HG02870 (cell line): Measurements from ENCODE around the gene CD247.

Source experiments
- ATAC-seq: cut with Tn5 transposase; IDR thresholded peaks from one replicate; pipeline ENCODE4 v1.9.1; 2021; ENCODE audit warnings: mild to moderate bottlenecking, moderate library complexity; ENCODE audit not compliant: unreplicated experiment

Gene CD247

DNA sequence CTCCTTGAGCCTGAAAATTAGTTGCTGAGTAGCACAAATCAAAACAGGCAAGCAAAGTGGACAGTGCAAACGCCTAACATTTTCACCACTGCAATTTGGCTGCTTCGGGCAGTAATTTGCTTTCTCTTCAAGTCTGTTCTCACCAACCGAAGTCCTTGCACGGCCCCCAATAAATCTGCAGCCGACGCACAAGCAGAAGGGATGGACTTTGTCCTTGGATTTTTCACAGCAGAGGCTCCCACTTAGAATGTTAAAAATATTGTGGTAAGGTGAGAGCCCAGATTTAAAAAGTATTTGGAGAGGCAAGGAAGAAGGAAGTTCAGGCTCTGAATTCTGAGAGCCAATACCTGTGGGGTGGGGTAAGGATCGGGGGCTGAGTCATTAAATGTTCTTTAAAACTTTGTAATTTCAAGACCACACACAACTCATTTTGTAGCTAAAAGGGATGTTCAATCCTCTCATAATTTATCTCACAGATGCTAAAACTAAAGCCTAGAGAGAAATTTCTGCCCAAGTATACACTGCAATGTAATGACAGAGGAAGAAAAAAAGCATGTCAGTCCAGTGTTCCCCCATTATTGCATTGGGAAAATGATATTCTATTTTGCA lies 6.2 kb downstream of the CD247 start:
- no peak for ATAC-seq

DNA sequence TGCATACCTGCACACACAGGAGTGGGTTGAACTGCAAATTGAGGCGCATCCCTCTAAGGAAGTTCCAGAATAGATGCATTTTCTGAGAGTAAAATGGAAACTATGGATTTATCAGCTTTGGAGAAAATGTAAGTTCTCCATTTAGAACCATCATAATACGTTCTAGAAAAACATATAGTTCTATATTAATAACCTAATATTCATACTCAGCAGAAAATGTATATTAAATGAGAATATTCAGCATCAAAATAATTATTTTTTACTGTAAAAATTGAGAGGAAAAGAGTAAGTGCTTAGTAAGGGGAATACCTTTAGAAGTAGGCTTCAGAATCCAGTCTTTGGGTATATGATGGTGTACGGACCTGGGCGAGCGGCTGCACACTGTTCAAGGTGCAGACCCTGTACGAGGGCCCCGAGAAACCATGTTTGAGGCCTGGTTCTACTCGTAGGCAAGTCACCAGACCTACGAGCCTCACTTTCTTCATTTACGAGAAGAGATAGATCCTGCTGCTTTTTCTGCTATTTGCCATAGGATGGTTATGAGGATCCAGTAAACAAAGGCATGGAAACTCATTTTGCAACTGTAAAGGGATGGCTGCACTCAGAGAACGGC lies 6.8 kb downstream of the CD247 start:
- no peak for ATAC-seq

DNA sequence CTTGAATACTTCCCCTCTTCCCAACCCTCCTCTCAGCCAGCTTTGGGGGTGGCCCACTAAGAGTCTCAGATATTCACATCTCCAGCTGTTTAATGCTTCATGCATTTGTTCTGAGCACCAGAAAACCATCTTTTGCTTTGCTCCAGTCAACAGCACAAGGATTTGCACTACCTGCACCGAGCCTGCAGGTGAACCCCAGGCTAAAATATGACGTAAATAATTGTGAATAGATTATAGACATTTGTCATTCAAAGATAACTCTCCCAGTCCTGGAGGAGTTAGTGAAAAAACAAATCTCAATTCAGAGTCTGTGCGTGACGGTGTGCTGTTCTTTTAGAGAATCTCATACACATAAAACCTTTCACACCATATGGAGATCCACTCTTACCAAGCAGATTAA lies 7.4 kb downstream of the CD247 start:
- ATAC-seq: no peak

DNA sequence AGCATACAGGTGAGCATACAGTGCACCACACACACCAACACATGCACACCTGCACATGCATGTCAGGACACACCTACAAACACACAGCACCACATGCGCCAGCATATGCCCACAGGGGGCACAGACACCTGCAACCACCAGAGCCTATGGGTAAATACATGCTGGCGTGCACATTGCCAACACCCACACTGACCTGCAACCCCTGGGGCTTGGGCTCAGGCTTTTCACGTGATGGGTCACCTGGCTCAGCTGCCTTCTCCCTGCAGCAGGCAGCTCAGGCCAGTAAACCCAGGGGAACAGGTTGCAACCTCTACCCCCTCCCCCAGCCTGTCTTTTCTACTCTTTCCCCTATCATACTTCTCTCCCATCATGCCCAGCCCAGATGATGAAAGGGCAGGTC lies 8.1 kb downstream of the CD247 start:
- ATAC-seq: no peak

DNA sequence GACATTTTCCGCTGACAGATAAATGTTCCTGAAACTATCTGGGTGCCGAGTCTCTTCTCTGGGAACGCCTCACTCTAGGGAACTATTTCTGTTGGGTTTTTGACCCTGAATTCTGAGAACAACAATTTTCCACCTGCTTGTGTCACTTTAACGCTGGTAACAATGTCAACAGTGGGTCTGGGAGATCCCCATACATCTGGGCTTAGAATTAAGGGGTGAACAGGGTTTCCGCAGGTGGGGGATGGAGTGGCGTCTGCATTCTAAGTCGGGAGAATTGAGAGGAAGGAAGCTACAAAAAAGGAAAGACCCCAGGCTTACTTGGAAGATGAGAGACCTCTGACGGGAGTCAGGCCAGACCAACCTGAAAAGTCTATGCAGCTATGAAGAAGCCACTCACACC lies 8.7 kb downstream of the CD247 start:
- no peak for ATAC-seq

DNA sequence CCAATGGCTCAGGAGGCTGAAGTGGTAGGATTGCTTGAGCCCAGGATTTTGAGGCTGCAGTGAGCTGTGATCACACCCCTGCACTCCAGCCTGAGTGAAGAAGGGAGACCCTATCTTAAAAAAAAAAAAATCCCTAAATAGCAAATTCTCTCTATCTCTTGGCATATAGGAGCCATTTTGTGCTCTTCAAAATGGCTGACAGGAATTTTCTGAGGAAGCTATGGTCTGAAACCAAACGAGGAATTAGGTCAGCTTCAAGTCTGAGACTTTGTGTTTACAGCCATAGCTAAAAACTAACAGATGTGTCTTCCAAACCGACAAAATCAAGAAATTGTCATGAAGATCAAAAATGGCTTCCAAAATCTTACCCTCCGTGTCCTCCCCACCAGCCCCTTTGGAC lies 10.6 kb downstream of the CD247 start:
- no peak for ATAC-seq

DNA sequence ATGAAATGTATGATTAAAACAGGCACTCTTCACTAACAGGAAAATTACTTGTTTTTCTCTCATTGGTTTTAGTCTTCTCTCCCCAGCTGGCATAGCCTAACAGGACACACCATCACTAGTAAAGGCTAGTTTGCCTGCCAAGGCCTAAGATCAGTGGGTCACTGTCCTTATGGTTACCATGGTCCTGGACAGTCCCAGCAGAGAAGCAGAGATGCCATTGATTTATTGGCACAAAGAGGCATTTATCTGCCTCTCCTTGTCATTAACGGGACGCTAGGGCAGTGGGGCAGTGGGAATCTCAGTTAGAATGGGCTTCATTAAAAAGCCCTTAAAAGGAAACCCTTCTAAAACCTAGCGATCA lies 13.9 kb downstream of the CD247 start:
- no peak for ATAC-seq

DNA sequence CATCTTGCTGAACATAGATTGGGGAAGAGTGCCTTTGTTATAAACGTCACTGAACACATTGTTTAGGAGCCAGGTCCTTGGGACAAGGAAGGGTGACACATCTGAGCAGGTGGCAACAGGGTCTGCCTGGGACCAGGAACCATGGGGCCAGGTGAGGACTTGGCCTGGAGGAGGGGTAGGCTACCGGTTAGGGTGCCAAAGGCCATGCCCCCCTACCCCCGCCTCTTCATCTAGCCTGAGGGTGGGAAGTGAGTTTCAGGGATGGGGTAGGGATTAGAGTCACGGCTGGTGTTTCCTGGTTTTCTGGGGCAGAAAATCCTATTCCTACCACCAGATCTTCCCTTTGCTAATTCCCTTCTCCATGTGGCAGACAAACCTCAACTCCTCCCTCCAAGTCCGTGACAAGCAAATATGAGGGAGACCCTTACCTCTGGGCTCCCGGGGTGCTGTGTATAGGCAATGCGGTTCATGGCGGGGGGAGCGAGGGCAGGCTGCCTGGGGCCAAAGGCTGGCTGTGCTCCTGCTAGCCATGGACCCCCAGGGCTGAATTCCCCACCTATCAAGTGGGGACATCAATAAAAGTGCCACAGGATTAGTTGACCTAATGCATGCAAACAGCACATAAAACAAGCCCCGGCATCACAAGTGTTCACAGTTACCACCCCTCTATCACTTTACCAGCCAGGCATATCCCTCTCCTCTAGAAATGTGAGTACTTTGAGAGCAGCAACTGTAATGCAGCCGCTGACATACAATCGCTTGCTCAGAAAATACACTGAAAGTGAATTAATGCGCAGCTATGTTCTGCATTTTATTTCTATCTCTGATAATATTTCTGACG lies 14.5 kb downstream of the CD247 start:
- no peak for ATAC-seq

DNA sequence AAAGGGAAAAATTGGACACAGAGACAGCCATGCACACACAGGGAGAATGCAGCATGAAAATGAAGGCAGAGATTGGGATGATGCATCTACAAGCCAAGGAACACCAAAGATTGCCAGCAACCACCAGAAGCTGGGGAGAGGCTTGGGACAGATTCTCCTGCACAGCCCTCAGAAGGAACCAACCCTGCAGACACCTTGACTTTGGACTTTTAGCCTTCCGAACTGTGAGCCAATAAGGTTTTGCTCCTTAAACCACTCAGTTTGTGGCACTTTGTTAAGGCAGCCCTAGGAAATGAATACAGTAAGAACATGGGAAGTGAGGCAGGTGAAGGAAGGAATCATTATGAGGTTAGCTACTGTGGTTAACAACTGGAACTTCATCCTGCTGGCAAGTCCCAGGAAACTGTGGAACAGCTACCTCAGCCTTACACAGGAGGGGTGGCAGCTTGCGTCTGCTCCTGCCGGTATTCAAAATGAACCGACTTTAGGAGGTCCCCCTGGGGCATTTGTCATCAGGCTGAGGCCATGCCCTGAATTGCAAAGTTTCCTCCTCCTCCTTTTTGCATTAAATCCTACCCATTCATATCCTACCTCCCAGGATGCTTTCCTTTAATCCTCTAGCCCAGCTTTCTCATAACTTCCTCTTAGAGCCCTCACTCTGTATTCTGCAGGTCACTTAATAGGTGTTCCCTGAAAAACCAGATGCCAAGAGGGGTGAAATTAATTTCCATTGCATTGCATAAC lies 15.4 kb downstream of the CD247 start:
- no peak for ATAC-seq

DNA sequence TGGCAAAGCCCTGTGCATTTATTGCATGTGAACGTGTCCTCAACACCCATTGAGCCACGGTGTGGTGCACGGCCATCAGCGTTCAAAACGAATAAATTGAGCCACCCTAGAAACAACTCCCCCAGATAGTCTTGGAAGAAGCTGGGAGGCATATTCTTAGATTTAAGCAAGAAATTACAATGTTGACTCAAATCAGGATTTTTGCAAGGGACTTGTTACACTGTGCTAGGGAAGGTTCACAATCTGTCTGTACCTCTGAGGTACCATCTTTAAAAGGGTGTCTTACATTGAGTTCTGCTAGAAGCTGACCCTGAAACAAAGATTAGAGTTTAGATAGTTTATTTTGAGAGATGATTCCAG lies 16.2 kb downstream of the CD247 start:
- no peak for ATAC-seq

DNA sequence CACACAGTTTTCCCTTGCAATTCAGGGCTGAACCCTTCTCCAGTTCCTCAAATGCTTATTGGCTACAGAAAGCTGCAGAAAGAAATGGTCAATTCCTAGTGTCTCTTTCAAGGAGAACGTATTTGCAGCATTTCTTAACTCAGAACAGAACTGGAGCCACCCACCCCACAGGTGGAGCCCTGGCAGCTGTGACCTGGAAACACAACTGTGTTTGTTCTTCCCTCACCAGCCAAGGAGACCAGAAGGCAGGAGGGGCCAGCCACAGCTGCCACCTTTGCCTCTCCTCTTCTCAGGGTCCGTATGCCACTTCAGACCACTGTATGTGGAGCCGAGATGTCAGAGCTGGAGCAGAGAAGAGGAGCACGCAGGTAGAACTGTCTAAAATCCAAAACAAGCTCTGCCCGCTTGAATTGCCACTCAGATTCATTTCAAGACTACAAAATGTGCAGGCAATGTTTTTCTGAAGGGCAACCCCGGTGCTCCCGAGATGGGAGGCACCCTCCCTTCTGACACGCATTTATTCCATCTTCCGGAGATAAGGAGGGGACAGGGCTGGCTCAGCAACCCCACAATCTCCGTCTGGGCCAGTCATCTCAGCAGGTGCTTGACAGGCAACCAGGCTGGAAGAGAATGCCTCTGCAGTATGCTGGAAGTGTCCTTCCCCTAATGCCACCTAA lies 16.7 kb downstream of the CD247 start:
- ATAC-seq: no peak

DNA sequence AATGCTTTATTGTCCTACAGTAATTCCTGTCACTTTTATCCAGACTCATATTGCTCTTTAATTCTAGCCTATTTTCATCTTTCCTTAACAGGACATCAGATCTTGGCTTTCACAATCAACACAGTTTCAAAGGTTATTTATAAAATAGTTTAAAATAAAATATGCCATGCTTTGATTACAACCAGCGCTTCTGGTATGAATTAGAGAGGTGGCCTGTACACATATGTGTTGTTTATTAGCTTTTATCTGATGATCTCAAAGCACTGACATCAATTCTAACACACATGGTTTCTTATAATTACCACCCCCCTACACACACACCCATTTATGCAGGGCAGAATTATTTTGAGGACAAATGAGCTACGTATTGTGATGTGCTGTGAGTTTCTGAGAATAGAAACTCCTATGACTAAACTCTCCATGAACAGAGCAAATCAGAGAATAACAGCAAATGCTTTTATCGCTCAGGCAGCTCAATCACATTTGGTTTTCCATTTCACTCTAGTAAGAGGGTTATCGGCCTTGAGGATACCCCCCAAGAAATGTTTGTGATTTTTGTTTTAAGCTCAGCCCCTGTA lies 18.0 kb downstream of the CD247 start:
- ATAC-seq: peak; percentile 45

DNA sequence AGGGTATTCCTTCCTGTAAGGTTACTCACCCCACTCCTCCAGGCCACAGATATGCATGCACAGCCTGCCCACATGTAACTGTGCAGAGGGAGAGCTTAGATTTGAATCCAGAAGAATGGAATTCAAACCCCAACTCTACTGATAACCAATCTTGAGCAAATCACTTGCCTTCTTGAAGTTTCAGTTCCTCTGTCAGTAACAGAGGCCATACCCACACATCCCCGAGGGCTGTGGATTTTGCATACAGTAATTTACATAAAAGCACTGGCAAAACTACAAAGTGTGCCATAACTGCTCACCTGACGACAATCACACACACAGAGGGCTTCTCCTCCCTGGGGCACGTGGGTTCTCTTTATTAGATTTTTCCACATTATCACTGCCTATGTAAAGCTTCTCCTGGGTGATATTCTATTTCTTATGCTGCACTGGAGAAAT lies 18.6 kb downstream of the CD247 start:
- ATAC-seq: peak; percentile 93

DNA sequence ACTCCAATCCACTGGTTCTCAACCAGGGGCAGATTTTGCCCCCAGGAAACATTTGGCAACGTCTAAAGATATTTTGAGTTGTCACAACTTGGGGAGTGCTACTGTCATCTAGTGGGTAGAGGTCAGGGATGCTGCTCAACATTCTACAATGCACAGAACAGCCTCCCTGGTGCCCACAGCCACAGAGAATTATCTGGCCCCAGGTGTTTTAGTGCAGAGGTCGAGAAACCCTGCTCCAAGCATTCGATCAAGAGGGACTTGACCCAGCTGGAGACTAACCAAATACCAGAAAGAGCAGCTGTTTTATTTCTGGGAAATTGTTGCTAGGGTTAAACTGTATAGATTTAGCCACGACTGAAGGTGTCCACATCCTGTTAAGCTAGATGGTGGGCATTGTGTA lies 19.2 kb downstream of the CD247 start:
- ATAC-seq: no peak

DNA sequence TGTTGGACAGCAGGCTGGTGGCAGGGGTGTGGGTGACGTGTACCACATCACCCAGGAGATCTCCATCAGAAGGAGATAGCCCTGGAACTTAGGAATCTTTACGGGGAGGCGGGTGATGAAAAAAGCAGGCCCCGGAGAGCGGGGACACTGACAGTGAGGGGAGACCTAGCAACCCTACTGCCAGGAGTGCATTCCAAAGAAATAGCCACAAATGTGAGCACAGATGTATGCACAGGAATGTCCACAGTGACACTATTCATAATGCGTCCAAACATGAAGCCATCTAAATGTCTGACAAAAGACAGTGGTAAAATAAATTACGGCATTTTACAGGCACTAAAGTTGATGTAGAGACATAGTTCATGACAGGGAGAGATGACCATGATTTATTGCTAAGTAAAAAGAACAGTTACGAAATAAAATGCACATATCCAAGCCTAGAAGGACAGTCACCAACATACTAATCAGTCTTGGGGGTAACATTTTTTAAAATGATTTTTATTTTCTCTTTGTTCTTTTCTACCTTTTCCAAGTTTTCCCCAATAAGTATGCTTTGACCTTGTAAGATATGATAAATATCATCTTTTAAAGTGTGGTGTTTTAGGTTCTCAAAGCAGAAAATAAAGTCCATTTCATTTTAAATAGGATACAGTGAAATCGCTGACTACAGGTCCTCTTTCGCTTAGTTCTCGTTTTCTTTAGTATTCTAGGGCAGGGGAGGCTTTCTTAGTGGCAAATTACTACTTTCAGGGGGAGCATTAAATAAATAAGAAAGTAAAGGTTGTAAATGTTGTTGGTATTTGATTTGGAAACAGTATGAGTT lies 21.3 kb downstream of the CD247 start:
- ATAC-seq: no peak

DNA sequence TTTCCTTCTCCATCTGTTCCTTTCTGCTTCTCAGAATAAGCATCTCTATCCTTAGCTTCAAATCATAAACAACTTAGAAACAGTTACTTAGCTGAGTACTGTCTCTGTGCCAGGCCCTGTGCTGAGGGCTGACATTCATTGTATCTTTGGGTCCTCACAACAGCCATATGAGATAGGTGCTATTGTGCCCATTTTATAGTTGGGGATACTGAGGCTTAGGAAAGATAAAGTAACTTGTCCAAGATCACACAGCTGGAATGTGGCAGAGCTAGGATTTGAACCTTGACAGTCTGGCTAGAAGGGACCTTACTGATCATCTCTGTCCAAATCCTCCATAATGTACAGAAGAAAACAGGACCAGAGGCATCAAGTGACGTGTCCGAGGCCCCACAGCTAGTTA lies 25.0 kb downstream of the CD247 start:
- ATAC-seq: no peak

DNA sequence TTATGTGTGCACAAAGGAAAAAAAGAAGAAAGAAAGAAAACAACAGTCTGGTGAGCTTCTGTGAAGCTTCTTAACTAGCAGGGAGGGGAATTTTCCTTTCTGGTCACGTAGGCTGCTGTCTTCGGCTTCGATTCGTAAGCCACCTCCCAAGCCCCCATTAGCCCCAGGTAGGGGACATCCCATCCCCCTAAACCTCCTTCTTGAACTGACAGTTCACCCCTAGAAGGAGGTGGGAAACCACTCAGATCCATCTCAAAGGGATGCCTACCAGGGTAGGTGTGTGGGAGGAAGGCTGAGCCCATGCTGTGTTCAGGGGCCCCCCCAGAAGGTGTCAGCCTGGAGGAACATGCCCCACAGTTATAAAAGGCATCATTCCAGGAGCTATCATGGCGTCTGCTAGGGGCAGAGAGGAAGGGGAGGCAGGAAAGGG lies 25.8 kb downstream of the CD247 start:
- ATAC-seq: no peak

DNA sequence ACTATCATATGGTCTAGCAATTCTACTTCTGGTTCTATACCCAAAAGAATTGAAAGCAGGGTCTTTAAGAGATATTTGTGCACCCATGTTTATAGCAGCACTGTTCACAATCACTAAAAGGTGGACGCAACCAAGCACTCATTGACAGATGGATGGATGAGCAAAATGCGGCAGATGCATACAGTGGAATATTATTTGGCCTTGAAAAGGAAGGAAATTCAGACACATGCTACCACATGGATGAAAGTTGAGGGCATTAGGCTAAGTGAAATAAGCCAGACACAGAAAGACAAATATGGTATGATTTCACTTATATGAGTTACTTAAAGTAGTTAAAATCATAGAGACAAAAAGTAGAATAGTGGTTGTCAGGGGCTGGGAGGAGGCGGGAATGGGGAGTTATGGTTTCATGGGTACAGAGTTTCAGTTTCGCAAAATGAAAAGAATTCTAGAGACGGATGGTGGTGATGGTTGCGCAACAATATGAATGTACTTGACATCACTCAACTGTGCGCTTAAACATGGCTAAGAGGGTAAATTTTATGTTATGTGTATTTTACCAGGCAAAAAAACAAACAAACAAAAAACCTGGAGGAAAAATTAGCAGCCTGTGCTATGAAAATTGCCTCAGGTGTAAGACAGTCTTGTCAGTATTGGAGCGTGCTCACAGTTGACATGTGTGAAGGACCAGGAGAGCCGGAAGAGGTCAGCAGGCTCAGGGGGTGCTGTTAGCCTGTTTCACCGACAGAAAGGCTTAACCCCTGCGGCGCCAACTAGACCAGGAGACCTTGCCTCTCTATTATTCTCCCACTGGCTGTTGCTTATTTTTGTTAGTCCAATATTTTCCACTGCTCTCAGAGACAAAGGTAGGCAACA lies 26.5 kb downstream of the CD247 start:
- no peak for ATAC-seq

DNA sequence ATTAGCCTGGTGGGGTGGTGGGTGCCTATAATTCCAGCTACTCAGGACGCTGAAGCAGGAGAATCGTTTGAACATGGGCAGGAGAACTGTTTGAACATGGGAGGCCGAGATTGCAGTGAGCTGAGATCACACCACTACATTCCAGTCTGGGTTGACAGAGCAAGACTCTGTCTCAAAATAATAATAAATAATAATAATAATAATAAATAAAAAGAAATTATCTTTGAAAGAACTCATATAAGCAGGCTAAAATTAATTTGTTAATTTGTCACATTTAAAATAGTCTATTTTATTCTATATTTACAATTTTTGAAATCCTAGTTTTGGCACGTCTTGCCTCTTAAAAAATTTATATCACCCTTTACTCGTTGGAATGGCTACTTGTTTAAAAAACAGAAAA lies 27.6 kb downstream of the CD247 start:
- no peak for ATAC-seq
